ENCODE data around the gene GSTCD.
"Not testable (repeated sequence)": the region's sequence is repeated elsewhere in the genome, so short reads cannot be mapped to it uniquely, and the experiment has no call there.

DNA sequence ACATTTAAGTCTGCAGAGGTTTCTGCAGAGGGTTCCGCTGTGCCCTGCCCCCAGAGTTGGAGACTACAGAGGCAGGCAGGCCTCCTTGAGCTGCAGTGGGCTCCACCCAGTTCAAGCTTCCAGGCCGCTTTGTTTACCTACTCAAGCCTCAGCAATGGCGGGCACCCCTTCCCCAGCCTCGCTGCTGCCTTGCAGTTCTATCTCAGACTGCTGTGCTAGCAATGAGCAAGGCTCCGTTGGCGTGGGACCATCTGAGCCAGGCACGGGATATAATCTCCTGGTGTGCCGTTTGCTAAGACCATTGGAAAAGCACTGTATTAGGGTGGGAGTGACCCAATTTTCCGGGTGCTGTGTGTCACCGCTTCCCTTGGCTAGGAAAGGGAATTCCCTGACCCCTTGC lies 26.6 kb downstream of the GSTCD start:
- TF ChIP-seq, protein P1, sequence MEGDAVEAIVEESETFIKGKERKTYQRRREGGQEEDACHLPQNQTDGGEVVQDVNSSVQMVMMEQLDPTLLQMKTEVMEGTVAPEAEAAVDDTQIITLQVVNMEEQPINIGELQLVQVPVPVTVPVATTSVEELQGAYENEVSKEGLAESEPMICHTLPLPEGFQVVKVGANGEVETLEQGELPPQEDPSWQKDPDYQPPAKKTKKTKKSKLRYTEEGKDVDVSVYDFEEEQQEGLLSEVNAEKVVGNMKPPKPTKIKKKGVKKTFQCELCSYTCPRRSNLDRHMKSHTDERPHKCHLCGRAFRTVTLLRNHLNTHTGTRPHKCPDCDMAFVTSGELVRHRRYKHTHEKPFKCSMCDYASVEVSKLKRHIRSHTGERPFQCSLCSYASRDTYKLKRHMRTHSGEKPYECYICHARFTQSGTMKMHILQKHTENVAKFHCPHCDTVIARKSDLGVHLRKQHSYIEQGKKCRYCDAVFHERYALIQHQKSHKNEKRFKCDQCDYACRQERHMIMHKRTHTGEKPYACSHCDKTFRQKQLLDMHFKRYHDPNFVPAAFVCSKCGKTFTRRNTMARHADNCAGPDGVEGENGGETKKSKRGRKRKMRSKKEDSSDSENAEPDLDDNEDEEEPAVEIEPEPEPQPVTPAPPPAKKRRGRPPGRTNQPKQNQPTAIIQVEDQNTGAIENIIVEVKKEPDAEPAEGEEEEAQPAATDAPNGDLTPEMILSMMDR (conservative IDR thresholded peaks at IDR 0.05; ENCODE audit: low read length) = not testable (repeated sequence)
- not testable (repeated sequence) for TF ChIP-seq EZH2phosphoT487 (IDR thresholded peaks at IDR 0.05; ENCODE audit: borderline replicate concordance, low read depth, low read length)

Measured in OCI-LY7 (cell line).